SU-DHL-6 (cell line): ENCODE measurements around the gene DCHS2.

Source experiments
- CTCF ChIP-seq: fragments of 200-600 bp; sonication (generic); IDR thresholded peaks from one replicate; pipeline ENCODE4 v1.5.1; 2017; ENCODE audit warnings: antibody characterized with exemption, mild to moderate bottlenecking, low read length, moderate library complexity; ENCODE audit not compliant: insufficient read depth, poor library complexity, severe bottlenecking
- EZH2phosphoT487 ChIP-seq: fragments of 200-600 bp; sonication (generic), shearing (Covaris generic); conservative IDR thresholded peaks from 2 replicates; pipeline ENCODE4 v1.6.1; 2018; ENCODE audit warnings: mild to moderate bottlenecking, antibody characterized with exemption, low read length, moderate library complexity, mixed read lengths

- TF ChIP-seq CTCF (no peak), EZH2phosphoT487 (no peak)
Measured at GRCh38 chr4:154360491-154360890, 131.1 kb downstream of the DCHS2 start.
